Measurements from ENCODE around the gene SORBS2.

The SORBS2 gene

GRCh38 chr4:185665655-185666054 lies 146.3 kb downstream of the SORBS2 start:
- no peak for TF ChIP-seq CSDC2 (CRISPR knock-in tag; IDR thresholded peaks at IDR 0.05)
- TF ChIP-seq ZNF8 (CRISPR knock-in tag; IDR thresholded peaks at IDR 0.05): no peak
- no peak for TF ChIP-seq RARB (CRISPR knock-in tag; IDR thresholded peaks at IDR 0.05)
- TF ChIP-seq CSRNP3 (CRISPR knock-in tag; IDR thresholded peaks at IDR 0.05): no peak
- no peak for TF ChIP-seq ZNF70 (CRISPR knock-in tag; IDR thresholded peaks at IDR 0.05)
- no peak for TF ChIP-seq CREB5 (CRISPR knock-in tag; IDR thresholded peaks at IDR 0.05; ENCODE audit: low read depth)
- no peak for TF ChIP-seq SNAI2 (CRISPR knock-in tag; IDR thresholded peaks at IDR 0.05)
- no peak for TF ChIP-seq TOX (CRISPR knock-in tag; IDR thresholded peaks at IDR 0.05; ENCODE audit: borderline replicate concordance)
- TF ChIP-seq POU6F1 (CRISPR knock-in tag; IDR thresholded peaks at IDR 0.05; ENCODE audit: borderline replicate concordance, low read depth): no peak
- TF ChIP-seq ESRRG (CRISPR knock-in tag; IDR thresholded peaks at IDR 0.05): no peak
- TF ChIP-seq ZNF565 (CRISPR knock-in tag; conservative IDR thresholded peaks at IDR 0.05; ENCODE audit: low read depth): no peak
- no peak for TF ChIP-seq OSR1 (CRISPR knock-in tag; IDR thresholded peaks at IDR 0.05)
- TF ChIP-seq ZFP3 (CRISPR knock-in tag; IDR thresholded peaks at IDR 0.05): no peak
- TF ChIP-seq TCF4 (CRISPR knock-in tag; IDR thresholded peaks at IDR 0.05; ENCODE audit: borderline replicate concordance): no peak
- no peak for TF ChIP-seq TSHZ2 (CRISPR knock-in tag; IDR thresholded peaks at IDR 0.05)
- TF ChIP-seq PATZ1 (CRISPR knock-in tag; IDR thresholded peaks at IDR 0.05; ENCODE audit: borderline replicate concordance): no peak
- no peak for TF ChIP-seq BACH2 (CRISPR knock-in tag; IDR thresholded peaks at IDR 0.05; ENCODE audit: borderline replicate concordance)
- ATAC-seq: no peak

GRCh38 chr4:185664481-185664880 lies 147.5 kb downstream of the SORBS2 start:
- ATAC-seq: no peak
- TF ChIP-seq ARNTL (CRISPR knock-in tag; IDR thresholded peaks at IDR 0.05; ENCODE audit: borderline replicate concordance, low read depth) (no peak), ZNF70 (CRISPR knock-in tag; IDR thresholded peaks at IDR 0.05) (no peak), PPARA (CRISPR knock-in tag; IDR thresholded peaks at IDR 0.05; ENCODE audit: borderline replicate concordance) (no peak), ISL1 (CRISPR knock-in tag; IDR thresholded peaks at IDR 0.05) (no peak), ZFP3 (CRISPR knock-in tag; IDR thresholded peaks at IDR 0.05) (no peak), SNAI2 (CRISPR knock-in tag; IDR thresholded peaks at IDR 0.05) (no peak), CSRNP3 (CRISPR knock-in tag; IDR thresholded peaks at IDR 0.05) (no peak), ESRRG (CRISPR knock-in tag; IDR thresholded peaks at IDR 0.05) (no peak), TCF4 (CRISPR knock-in tag; IDR thresholded peaks at IDR 0.05; ENCODE audit: borderline replicate concordance) (no peak), CREB5 (CRISPR knock-in tag; IDR thresholded peaks at IDR 0.05; ENCODE audit: low read depth) (no peak), CSDC2 (CRISPR knock-in tag; IDR thresholded peaks at IDR 0.05) (no peak), ZFP30 (CRISPR knock-in tag; IDR thresholded peaks at IDR 0.05) (no peak), GLIS3 (CRISPR knock-in tag; IDR thresholded peaks at IDR 0.05) (no peak), POU6F1 (CRISPR knock-in tag; IDR thresholded peaks at IDR 0.05; ENCODE audit: borderline replicate concordance, low read depth) (no peak), ZC3H10 (CRISPR knock-in tag; IDR thresholded peaks at IDR 0.05) (no peak), ZNF565 (CRISPR knock-in tag; conservative IDR thresholded peaks at IDR 0.05; ENCODE audit: low read depth) (no peak)

Measured in SK-N-SH treated with all-trans-retinoic acid at 6 μM for 48 hours (cell line).